ENCODE measurements around the gene EXOSC7. TPM values are rescaled to one million over a fixed set of nuclear protein-coding genes. Genes with fewer than 3 reads are reported as not detected.

Gene EXOSC7
- total RNA-seq, 1 experiment from 2014 or later = 43.4 TPM

DNA sequence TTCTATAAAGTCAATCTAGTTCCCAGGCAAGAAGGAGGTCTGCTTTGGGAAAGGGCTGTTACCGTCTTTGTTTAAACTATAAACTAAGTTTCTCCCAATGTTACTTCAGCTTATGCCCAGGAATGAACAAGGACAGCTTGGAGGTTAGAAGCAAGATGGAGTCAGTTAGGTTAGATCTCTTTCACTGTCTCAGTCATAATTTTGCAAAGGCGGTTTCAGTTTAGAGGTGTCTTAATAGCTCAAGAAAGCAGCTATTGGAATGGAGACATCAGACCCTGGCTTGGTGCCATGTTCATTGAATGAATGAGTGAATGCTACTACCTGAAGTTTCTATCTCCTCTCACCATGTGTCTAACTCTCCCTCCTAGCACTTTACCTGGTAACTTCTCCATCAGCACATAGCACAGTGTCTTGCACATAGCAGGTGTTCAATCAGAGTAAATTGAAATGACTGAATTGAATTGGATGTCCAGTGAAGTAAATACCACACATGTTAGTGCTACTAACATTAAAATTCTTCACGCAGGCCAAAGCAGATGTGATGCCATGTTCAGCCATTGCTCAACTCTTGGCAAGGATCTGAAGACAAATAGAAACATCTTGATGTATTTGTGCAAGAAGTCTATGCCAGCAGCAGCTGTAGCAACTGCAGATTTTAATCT is 78.3 kb downstream of the EXOSC7 start:
- DNase-seq (ENCODE audit: low read depth) = peak; percentile 52

DNA sequence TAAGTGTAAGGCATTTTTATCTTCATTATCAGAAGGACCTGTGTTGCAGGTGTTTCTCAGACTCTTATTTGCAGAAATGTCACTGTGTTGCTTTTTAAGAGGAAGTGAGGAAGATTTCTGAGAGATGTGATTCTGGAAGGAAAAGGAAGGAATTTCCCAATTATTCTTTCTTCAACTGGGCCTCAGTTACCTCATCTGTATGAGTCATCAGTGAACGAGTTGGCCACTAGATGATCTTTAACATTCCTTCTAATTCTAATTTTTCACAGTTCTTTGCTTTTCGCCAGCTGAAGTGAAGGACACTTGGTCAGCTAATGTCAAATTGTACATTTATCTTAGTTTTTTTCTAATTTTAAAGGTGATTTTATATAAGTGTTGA is 79.0 kb downstream of the EXOSC7 start:
- peak; percentile 85 for DNase-seq (ENCODE audit: low read depth)

DNA sequence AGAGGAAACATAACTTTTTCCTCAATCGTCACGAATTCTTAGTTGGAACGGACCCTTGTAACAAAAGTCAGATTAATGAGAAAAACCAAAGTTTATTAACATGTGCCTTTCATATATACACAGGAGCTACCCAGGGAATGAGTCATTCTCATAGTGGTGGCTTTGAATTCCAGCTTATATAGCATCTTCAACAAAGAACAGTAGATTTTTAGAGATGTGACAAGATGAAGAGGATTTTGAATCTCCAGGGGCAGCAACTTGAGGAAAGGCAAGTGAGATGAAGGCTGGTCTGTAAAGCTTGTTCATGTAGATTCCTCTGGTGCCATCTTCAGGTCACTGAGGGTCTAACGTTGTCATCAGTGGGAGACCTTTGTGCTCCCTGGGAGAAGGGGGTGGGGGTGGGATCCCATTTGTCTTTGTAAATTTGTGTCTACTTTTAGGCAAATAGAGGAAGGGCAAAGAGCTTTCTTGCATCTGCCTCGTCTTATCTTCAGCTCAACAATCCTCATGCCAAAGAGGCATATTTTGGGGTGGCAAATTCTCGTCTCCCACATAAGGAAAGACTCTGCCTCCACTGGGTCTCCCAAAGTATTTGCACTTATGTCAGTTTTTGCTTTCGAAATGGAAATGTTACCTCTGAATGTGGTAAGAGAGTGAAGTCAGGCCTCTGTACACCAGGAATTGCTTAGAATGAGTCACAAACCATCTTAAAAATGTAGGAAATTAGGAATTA is 79.5 kb downstream of the EXOSC7 start:
- peak; percentile 85 for DNase-seq (ENCODE audit: low read depth)

DNA sequence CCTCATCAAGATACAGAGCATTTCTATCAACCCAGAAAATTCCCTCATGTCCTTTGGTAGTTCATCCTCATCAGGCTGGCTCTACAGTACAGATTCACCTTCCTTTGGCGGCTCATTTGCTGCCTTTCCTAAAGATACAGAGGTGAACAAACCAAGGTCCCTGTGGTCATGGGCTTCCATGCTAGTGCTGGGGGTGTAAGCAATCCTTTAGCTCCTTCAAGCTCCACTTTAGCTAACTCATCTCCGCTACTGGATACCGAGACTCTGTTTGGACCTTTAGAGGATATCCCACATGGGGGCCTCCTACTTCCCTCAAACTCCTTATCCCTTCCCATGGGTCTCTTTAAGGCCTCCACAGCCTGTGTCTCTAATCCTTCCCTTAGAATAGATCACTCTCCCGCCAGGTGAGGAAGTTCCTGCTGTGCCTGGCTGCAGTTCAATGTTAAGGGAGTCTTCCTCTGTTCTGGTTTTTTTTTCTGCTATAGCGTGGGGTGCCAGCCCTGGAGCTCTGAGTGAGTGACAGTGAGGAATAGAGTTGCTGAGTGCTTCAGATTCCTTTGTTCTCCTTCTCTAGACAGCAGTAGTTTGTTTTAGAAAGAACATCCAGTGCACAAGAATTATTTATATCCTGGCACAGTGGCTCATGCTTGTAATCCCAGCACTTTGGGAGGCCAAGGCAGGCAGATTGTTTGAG is 80.7 kb downstream of the EXOSC7 start:
- DNase-seq (ENCODE audit: low read depth) = peak; percentile 55

DNA sequence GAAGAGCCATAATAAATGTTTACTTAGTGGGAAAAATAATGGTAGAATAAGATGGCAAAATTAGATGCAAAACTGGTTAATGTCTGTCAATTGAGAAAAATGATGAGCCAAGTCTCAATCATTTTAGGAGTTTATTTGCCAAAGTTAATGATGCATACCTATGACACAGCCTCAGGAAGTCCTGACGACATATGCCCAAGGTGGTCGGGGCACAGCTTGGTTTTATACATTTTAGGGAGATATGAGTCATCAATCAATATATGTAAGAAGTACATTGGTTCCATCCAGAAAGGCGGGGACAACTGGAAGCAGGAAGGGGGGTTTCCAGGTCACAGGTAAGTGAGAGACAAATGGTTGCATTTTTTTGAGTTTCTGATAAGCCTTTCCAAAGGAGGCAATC is 81.5 kb downstream of the EXOSC7 start:
- DNase-seq (ENCODE audit: low read depth) = no peak

DNA sequence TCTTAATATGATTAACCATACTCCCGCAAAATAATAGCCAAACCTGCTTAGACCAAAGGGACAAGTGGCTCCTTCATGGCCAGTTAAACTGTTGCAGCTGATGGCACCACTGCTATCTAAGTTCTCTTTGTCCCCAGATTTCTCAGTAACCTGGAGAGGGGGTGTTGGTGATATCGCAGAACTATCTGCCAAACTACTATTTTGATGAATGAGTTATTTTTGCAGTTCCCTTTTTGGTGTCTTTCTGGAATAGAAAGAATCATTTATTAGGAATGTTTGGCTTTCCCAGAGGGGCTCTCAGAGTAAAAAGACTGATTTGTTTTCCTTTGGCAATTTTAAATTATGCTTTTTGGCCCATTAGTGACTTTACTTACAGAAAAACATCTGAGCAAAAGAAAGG is 83.1 kb downstream of the EXOSC7 start:
- no peak for DNase-seq (ENCODE audit: low read depth)

DNA sequence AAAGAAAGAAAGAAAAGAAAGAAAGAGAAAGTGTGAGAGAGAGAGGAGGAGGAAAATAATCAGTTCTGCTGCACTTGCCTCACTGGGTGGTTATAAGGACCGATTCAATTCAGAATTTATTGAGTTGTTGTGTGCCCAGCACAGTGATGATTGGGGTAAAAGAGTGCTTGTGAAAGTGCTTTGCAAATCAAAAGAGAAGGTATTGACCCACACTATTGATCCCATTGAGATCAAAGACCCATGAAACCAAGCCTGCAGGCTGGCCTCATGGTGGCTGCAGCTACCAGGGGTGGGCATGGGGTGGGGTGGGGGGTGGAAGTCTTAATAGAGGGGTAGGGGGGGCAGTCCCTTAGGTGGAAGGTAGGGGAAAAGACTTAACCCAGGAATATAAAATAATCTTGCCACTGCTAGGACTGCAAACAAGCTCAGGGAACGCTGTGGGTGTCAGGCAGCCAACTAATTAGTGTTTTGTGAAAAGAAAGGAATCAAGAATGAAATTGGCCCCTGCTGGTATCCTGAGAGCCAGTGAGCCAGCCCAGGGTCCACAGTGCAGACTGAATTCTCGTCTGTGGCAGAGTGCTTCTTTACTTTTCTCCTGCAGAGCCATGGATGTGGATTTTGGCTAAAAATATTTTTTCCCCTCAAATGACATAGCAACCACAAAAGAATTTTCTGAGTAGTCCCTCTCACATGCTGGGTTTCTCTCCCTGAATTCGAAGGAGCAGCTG is 84.3 kb downstream of the EXOSC7 start:
- DNase-seq (ENCODE audit: low read depth) = no peak

Other genes starting within 250 kb of the EXOSC7 start
- gene ZNF501, start 246.6 kb upstream of the EXOSC7 start, total RNA-seq (2014; rRNA removed; shearing (Covaris generic)) = 0.37 and 3.1 TPM in 2 replicates
- gene KIAA1143, start 214.6 kb upstream of the EXOSC7 start, total RNA-seq (2014; rRNA removed; shearing (Covaris generic)) = 12.1 and 17.5 TPM in 2 replicates
- gene KIF15, start 214.4 kb upstream of the EXOSC7 start, total RNA-seq (2014; rRNA removed; shearing (Covaris generic)) = 10.3 and 13.7 TPM in 2 replicates
- 9.4 and 10.6 TPM in 2 replicates for gene TMEM42, start 114.3 kb upstream of the EXOSC7 start, total RNA-seq (2014; rRNA removed; shearing (Covaris generic))
- gene TGM4, start 101.6 kb upstream of the EXOSC7 start, total RNA-seq (2014; rRNA removed; shearing (Covaris generic)) = not detected in 2 replicates
- 56.7 and 58.1 TPM in 2 replicates for gene ZDHHC3, start 70 bp upstream of the EXOSC7 start, total RNA-seq (2014; rRNA removed; shearing (Covaris generic))
- gene CLEC3B, start 50.1 kb downstream of the EXOSC7 start, total RNA-seq (2014; rRNA removed; shearing (Covaris generic)) = 2.2 TPM in 1 of 2 replicates, not detected in the other
- gene CDCP1, start 170.1 kb downstream of the EXOSC7 start, total RNA-seq (2014; rRNA removed; shearing (Covaris generic)) = 23.7 and 33.5 TPM in 2 replicates